Keratinocyte (primary cell): ENCODE data around the gene KCNH6. TPM values are rescaled to one million over a fixed set of nuclear protein-coding genes. Genes with fewer than 3 reads are reported as not detected.

Source experiments
- DNase-seq: peaks from one replicate; pipeline ENCODE4 v3.0.0-alpha.2; 2011; ENCODE audit warnings: low read depth, missing footprints, low spot score
- FAIRE-seq: peaks from 2 replicates; lab custom pipeline; 2011; peaks lifted over from hg19 to GRCh38; lab: Jason Lieb, UNC
- H2AFZ ChIP-seq: 2 replicates; pipeline ENCODE4 v1.6.0; 2012; ENCODE audit warnings: low read length, control low read depth, inconsistent platforms; ENCODE audit not compliant: control insufficient read depth
- H3K27ac ChIP-seq: 2 replicates; pipeline ENCODE4 v1.5.1; 2011; ENCODE audit warnings: low read length; ENCODE audit not compliant: control insufficient read depth, insufficient read depth
- H3K27me3 ChIP-seq: 3 replicates; pipeline ENCODE4 v1.6.0; 2011; ENCODE audit warnings: low read length; ENCODE audit not compliant: control insufficient read depth, insufficient read depth; ENCODE audit errors: extremely low read depth
- H3K36me3 ChIP-seq, 2 experiments: 2 replicates in 1 of 2; 3 replicates in 1 of 2; pipeline ENCODE4 v1.5.1; 2011; ENCODE audit warnings: low read length in 2 of 2, mild to moderate bottlenecking in 1 of 2; ENCODE audit not compliant: control insufficient read depth in 2 of 2, insufficient read depth in 2 of 2; ENCODE audit errors: extremely low read depth in 1 of 2
- H3K4me1 ChIP-seq: 3 replicates; pipeline ENCODE4 v1.5.1; 2011; ENCODE audit warnings: low read length; ENCODE audit not compliant: control insufficient read depth, insufficient read depth; ENCODE audit errors: extremely low read depth
- H3K4me2 ChIP-seq: 3 replicates; pipeline ENCODE4 v1.6.0; 2011; ENCODE audit warnings: low read depth, low read length; ENCODE audit not compliant: control insufficient read depth, insufficient read depth; ENCODE audit errors: extremely low read depth
- H3K4me3 ChIP-seq, 3 experiments: fragments of 200-600 bp in 1 of 3; sonication (generic) in 1 of 3; 2 replicates in 2 of 3; 3 replicates in 1 of 3; pipeline ENCODE4 v1.5.1; 2011 to 2016; ENCODE audit warnings: low read length in 3 of 3, mild to moderate bottlenecking in 3 of 3, control low read depth in 2 of 3, inconsistent platforms in 1 of 3, low read depth in 1 of 3, mixed read lengths in 1 of 3, mixed run types in 1 of 3, moderate library complexity in 1 of 3; ENCODE audit not compliant: control insufficient read depth in 2 of 3, insufficient read depth in 2 of 3; ENCODE audit errors: extremely low read depth in 1 of 3
- H3K79me2 ChIP-seq: 2 replicates; pipeline ENCODE4 v1.6.0; 2012; ENCODE audit warnings: low read length; ENCODE audit not compliant: control insufficient read depth, insufficient read depth
- H3K9ac ChIP-seq: 3 replicates; pipeline ENCODE4 v1.6.0; 2011; ENCODE audit warnings: low read length; ENCODE audit not compliant: control insufficient read depth, insufficient read depth; ENCODE audit errors: extremely low read depth
- H3K9me1 ChIP-seq: 3 replicates; pipeline ENCODE4 v1.6.0; 2011; ENCODE audit warnings: low read length; ENCODE audit not compliant: control insufficient read depth, insufficient read depth; ENCODE audit errors: extremely low read depth
- H3K9me3 ChIP-seq: 2 replicates; pipeline ENCODE4 v1.5.1; 2012; ENCODE audit warnings: low read depth, low read length; ENCODE audit not compliant: control insufficient read depth
- H4K20me1 ChIP-seq: 3 replicates; pipeline ENCODE4 v1.6.0; 2011; ENCODE audit warnings: low read length; ENCODE audit not compliant: control insufficient read depth, insufficient read depth; ENCODE audit errors: extremely low read depth
- EZH2 ChIP-seq: IDR thresholded peaks from one replicate; pipeline ENCODE4 v1.6.1; 2012; ENCODE audit warnings: inconsistent platforms, mild to moderate bottlenecking, low read length, moderate library complexity
- dilution Hi-C: fragments of 300-500 bp; cut with MboI; formaldehyde crosslinking; loops from one replicate; pipeline ENCODE4 v1.7.0; 2020; ENCODE audit warnings: low sequenced_read_pairs; ENCODE audit not compliant: extremely low pct_ligation_motif_present
- polyA plus RNA-seq, 5 experiments: library from polyadenylated mRNA; depleted of rRNA in 3 of 5; stranded (reverse) in 3 of 5; stranded (forward) in 1 of 5; unstranded in 1 of 5; fragments of >200 nt; gene quantifications; 1 replicate in 1 of 5; 2 replicates in 3 of 5; 3 replicates in 1 of 5; pipeline versions ENCODE4 v1.2.1 to v1.2.3, GENCODE V29; 2011 to 2012; ENCODE audit warnings: missing spikeins in 2 of 5, low read depth in 1 of 5, low replicate concordance in 1 of 5
- TF ChIP-seq, protein P1 (sequence below), 3 experiments: IDR thresholded peaks in 1 of 3; conservative IDR thresholded peaks in 1 of 3; optimal IDR thresholded peaks in 1 of 3; 2 replicates in 2 of 3; 3 replicates in 1 of 3; pipeline versions ENCODE3 to v1.5.1; 2011; ENCODE audit warnings: low read length in 3 of 3, mild to moderate bottlenecking in 3 of 3, moderate library complexity in 2 of 3, control low read depth in 1 of 3, inconsistent platforms in 1 of 3; ENCODE audit not compliant: insufficient read depth in 2 of 3; ENCODE audit errors: extremely low read depth in 1 of 3

KCNH6 gene
- polyA plus RNA-seq, 1 donor (not counting 4 experiments of a cell fraction or from before 2014, with no cell fraction given): not detected

DNA sequence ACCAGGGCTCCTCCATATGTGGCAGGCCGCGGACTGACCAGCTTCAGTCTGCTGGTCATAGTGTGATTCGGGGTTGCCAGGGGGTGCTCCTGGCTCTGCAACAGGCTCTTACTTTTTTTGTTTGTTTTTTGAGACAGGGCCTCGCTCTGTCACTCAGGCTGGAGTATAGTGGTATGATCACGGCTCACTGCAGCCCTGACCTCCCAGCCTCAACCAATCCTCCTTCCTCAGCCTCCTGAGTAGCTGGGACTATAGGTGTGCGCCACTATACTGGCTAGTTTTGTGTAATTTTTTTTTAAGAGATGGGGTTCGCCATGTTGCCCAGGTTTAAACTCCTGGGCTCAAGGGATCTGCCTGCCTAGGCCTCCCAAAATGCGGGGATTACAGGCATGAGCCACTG is 11.8 kb upstream of the KCNH6 start:
- Histone ChIP-seq H3K79me2 (no peaks in the 10 kb centered on the region), H3K9me1 (no peaks in the 10 kb centered on the region), H2AFZ (no peak overlapping the region), H3K9me3 (no peaks in the 10 kb centered on the region), H3K4me2 (no peak overlapping the region), H3K36me3 (no peaks in the 10 kb centered on the region), H3K4me3 (no peak overlapping the region), H3K4me1 (no peaks in the 10 kb centered on the region), H3K27me3 (peaks cover 6% of the 10 kb centered on the region), H3K27ac (no peak overlapping the region), H4K20me1 (no peaks in the 10 kb centered on the region), H3K9ac (no peak overlapping the region)
- DNase-seq: no peak
- TF ChIP-seq, protein P1, sequence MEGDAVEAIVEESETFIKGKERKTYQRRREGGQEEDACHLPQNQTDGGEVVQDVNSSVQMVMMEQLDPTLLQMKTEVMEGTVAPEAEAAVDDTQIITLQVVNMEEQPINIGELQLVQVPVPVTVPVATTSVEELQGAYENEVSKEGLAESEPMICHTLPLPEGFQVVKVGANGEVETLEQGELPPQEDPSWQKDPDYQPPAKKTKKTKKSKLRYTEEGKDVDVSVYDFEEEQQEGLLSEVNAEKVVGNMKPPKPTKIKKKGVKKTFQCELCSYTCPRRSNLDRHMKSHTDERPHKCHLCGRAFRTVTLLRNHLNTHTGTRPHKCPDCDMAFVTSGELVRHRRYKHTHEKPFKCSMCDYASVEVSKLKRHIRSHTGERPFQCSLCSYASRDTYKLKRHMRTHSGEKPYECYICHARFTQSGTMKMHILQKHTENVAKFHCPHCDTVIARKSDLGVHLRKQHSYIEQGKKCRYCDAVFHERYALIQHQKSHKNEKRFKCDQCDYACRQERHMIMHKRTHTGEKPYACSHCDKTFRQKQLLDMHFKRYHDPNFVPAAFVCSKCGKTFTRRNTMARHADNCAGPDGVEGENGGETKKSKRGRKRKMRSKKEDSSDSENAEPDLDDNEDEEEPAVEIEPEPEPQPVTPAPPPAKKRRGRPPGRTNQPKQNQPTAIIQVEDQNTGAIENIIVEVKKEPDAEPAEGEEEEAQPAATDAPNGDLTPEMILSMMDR (optimal IDR thresholded peaks at IDR 0.05 in 1 of 3, IDR thresholded peaks at IDR 0.05 in 1 of 3, conservative IDR thresholded peaks at IDR 0.05 in 1 of 3; ENCODE audit: extremely low read depth in 1 of 3, insufficient read depth in 2 of 3, low read length in 3 of 3): no peak
- no peak for TF ChIP-seq EZH2
- dilution Hi-C loops: no loop called here
- no peak for FAIRE-seq

- Histone ChIP-seq H3K27me3 (peaks cover 7% of the 10 kb centered on the region), H3K9me1 (no peaks in the 10 kb centered on the region), H3K9me3 (no peaks in the 10 kb centered on the region), H3K4me1 (no peaks in the 10 kb centered on the region), H3K4me3 (no peak overlapping the region), H2AFZ (no peak overlapping the region), H3K36me3 (no peaks in the 10 kb centered on the region), H3K4me2 (no peak overlapping the region), H3K79me2 (no peaks in the 10 kb centered on the region), H4K20me1 (no peaks in the 10 kb centered on the region), H3K27ac (no peak overlapping the region), H3K9ac (no peak overlapping the region)
- dilution Hi-C loops: no loop called here
- TF ChIP-seq, protein P1 (optimal IDR thresholded peaks at IDR 0.05 in 1 of 3, IDR thresholded peaks at IDR 0.05 in 1 of 3, conservative IDR thresholded peaks at IDR 0.05 in 1 of 3; ENCODE audit: extremely low read depth in 1 of 3, insufficient read depth in 2 of 3, low read length in 3 of 3): no peak
- FAIRE-seq (no peak), DNase-seq (no peak)
These were observed 10.8 kb upstream of the KCNH6 start for GRCh38 chr17:63512388-63512787.
